GM18511 (cell line): ENCODE data around the gene KIF3A.
A peak's percentile ranks its signal among the peaks of the same experiment; 100 is the strongest.

Experiments
- ATAC-seq: cut with Tn5 transposase; IDR thresholded peaks from one replicate; pipeline ENCODE4 v1.9.1; 2021; ENCODE audit warnings: mild to moderate bottlenecking, moderate library complexity; ENCODE audit not compliant: unreplicated experiment

Gene KIF3A

DNA sequence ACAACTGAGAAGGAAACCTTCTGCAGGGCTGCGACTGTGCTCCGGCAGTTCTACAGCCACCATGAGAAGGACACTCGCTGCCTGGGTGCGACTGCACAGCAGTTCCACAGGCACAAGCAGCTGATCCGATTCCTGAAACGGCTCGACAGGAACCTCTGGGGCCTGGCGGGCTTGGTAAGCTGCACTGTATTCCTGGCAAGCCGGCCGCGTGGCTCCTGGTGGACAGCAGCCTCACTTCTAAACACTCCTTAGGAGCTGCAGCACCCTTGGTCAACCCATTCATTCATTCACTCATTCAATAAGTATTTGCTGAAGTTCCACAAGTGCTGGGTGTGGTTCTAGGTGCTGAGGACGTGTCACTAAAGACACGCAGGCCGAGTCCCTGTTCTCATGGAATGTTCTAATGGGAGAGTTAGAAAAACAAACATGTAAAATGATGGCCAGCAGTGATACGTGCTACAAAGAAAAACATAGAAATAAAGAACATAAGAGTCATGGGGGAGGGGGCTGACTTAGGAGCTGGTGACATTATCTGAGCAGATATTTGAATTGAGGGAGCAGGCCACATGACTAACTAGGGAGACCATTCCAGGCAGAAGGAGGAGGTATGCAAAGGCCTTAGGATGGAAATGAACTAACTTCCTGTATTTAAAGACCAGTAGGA lies 57.5 kb downstream of the KIF3A start:
- no peak for ATAC-seq

GRCh38 chr5:132679166-132679565 lies 58.2 kb downstream of the KIF3A start:
- ATAC-seq, result no peak

- ATAC-seq, result no peak
These were observed 58.6 kb downstream of the KIF3A start for GRCh38 chr5:132678735-132679134.

DNA sequence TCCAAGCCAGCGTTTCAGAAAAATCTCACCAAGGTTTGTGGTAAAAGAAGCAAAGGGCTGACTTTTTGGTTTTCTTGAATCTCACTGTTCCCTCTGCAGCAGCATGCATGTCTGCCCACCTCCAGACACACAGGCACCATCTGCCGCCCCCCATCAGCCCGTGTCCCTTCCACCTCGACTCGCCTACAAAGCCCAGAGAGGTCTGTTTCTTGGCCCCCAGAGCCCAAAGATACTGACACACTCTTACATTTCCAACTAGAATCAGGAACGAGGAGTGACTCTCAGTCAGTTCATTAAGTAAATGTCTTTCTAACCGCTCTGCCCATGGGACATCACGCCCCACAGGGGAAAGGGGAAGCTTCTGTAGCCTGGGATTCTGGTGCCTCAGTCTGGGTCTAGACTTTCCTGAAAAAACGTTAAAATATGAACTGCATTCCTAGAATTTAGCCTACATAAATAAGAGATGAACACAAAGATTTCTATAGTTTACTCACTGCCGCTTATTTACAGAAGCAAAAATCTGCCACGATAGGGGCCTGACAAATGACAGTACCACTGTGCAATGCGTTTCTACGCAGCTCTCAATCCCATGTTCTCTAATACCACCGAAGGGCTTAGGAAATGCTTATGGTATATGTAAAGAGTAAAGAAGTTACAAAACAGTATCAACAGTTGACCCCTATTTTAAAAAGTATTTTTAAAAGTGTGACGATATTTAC lies 59.5 kb downstream of the KIF3A start:
- no peak for ATAC-seq

GRCh38 chr5:132677191-132677590 lies 60.2 kb downstream of the KIF3A start:
- ATAC-seq, result no peak

DNA sequence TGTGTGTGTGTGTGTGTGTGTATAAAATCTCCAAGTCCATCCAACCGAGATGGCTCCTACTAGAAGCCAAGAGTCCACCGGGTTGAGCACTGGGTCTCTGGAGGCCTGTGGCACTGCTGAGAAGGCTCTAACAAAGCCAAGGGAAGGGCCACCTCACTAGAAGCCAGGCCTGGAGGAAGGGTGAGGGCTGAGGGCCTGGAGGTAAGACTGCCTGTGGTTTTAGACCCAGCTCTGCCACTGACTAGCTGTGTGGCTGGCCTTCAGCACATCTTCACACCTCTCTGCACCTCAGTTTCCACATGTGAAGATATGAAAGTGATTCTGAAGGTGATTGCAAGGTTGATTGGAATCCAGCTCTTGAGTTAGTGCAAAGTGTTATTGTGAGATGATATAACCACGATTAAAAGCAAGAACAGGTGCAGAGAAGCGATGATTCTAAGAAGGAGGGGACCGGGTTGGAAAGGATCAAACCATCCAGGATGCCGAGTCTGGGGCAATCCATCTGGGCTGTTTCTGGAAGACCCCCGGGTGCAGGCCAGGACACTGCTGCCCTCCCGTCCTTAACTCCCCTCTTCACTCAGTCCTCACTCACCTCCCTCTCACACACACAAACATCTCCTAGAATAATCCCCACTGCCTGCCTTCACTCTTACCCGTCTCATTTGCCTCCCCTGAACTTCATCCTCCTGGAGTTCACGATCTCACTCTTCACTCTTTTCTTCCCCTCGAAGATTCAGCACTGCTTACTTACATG lies 61.2 kb downstream of the KIF3A start:
- ATAC-seq, result no peak

DNA sequence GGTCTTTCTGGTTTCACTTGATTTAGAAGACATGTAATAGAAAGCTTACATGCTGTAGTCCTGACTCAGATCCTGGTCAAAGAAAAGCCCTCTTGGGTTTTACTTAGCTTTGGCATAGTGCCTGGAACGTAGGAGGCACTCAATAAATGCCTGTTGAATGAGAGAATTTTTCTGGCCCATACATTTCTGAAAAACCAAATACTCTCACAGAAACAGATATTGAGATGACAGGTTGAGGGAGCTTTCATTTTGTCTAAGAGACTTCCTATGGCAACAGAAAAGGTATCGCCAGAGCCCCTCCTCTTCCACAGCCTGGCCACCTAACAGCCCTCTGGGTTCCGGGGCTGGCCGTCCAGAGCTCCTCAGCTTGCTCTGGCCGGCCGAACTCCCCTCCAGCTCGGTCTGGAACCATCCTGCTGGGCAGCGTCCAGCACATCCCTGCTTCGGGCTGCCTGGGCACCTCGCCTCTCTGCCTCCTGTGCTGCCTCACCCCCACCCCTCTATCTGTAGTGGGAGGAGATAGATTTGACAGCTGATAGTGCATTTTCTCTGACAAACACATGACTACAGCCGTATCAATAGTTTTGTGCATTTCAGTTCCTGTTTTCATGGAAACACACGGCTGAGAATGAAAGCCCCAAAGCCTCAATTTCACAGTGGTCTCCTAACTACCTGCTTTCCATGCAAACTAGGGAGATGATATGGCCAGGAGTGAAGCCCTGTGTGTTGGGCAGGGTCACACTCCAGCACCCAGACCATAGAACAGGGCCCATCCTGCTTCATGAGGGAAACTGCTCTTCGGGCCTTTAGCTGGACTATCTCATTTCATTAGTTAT lies 62.5 kb downstream of the KIF3A start:
- peak; percentile 84 for ATAC-seq

DNA sequence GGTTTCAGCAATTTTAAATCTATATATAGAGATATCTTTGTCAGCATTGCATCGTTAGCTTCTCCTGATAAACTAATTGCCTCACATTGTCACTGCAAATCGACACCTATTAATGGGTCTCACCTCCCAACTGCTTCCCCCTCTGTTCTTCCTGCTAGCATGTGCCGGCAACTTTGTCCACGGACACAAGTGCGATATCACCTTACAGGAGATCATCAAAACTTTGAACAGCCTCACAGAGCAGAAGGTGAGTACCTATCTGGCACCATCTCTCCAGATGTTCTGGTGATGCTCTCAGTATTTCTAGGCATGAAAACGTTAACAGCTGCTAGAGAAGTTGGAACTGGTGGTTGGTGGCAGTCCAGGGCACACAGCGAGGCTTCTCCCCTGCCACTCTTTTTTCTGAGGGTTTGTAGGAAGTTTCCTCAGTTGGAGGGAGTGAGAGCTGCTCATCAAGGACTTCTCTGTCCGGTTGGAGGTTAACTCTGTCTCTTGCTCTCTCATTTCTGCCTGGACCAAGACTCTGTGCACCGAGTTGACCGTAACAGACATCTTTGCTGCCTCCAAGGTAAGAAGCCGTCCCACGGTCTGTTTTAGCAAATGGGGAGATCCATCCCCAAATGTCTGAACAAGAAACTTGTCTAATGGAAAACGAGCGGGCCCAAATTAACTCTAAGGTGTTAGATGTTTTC lies 63.3 kb downstream of the KIF3A start, which contains the start of gene IL4:
TSS of gene IL4 (plus strand) at position 51 of the 692 bp plus-strand sequence. CDS start at position 113, 62 bp downstream.
- ATAC-seq, result no peak

DNA sequence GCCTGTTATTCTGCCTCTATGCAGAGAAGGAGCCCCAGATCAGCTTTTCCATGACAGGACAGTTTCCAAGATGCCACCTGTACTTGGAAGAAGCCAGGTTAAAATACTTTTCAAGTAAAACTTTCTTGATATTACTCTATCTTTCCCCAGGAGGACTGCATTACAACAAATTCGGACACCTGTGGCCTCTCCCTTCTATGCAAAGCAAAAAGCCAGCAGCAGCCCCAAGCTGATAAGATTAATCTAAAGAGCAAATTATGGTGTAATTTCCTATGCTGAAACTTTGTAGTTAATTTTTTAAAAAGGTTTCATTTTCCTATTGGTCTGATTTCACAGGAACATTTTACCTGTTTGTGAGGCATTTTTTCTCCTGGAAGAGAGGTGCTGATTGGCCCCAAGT lies 63.9 kb downstream of the KIF3A start:
- no peak for ATAC-seq

GRCh38 chr5:132671000-132671399 lies 66.3 kb downstream of the KIF3A start:
- no peak for ATAC-seq

DNA sequence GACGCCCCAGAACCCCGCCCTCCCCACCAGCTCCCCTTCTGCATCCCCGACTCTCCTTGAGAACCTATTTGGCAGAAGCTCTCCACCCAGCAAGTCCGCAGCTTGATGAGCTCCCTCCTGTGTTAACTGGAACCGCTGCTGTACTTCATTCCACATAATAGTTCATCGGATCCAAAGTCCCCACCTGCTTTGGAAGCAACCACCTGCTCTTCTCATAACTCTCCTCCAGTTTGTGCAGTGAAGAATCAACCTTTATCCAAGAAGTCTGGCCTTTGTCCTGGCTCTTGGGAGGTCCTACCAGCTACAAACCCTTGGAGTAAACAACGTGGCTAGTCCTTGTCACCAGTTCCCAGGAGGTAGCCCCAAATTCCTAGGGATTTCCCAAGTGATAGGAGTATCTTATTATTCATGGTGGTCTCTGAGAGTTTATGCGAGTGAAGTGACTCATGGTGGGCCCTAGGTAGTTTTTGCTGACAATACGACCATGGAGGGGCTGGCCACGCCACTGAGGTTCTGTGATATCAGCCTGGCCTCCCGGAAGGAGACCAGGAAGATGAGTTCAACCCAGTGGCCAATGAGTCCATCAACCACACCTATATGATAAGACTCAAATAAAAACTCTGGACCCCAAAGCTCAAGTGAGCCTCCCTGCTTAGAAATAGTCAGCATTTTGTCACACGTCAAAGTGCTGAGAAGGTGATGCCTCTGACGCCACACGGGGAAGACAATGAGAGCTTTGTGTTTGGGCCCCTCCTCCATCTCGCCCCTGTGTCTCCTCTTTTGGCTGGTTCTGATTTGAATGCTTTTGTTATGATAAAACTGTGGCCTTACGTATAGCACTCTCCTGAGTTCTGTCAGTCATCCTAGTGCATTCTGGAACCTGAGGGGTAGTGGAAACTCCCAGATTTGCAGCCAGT lies 67.1 kb downstream of the KIF3A start:
- ATAC-seq, result no peak

DNA sequence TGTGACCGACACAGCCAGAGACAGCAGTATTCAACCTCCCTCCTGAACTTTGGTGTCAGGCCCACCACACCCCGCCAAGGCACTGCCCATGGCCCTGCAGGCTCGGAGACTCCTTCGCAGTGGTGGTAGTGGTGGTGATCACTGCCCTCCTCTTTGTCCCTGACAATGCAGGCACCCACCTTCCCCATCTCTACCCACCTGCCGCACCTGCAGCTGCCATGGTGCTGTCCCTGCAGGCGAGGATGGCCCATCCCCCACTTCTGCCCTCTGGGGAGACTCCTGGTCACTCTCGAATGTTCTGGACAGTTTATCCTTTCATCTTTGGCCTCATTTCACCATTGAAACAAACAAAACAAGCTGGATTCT lies 67.9 kb downstream of the KIF3A start:
- ATAC-seq, result no peak

DNA sequence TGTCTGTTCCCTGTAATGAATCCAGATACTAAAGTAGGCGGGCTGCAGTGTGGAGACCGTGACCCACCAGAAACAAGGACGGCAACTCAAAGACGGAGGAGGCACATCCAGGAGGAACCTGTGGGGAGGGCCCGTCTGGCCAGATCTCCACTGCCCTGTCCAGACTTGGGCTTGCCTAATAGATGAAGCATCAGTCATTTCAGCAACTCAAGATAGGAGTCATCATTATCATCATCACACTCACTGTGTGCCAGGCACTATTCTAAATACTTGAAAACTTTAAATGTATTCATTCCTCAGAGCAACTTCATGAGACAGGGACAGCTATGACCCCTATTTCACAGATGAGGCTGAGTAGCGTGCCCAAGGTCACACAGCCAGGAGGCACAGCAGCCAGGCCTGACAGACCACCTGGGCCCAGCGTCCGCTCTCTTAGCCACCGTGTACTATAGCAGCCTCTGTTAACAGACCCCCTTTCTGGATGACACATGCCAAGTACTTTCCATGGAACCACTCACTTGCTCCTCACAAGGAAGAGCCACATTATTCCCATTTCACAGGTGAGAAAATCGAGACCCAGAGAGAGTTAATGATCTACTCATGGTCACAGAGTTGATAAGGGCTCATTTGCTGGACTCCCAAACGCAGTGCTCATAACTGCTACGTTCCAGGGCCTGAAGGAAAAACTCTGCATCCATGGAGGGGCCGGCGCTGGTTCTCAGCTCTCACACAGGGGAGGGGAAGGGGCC lies 68.5 kb downstream of the KIF3A start:
- no peak for ATAC-seq

GRCh38 chr5:132667761-132668705 lies 69.3 kb downstream of the KIF3A start:
- no peak for ATAC-seq

- ATAC-seq, result no peak
These were observed 70.0 kb downstream of the KIF3A start for GRCh38 chr5:132667309-132667708.

DNA sequence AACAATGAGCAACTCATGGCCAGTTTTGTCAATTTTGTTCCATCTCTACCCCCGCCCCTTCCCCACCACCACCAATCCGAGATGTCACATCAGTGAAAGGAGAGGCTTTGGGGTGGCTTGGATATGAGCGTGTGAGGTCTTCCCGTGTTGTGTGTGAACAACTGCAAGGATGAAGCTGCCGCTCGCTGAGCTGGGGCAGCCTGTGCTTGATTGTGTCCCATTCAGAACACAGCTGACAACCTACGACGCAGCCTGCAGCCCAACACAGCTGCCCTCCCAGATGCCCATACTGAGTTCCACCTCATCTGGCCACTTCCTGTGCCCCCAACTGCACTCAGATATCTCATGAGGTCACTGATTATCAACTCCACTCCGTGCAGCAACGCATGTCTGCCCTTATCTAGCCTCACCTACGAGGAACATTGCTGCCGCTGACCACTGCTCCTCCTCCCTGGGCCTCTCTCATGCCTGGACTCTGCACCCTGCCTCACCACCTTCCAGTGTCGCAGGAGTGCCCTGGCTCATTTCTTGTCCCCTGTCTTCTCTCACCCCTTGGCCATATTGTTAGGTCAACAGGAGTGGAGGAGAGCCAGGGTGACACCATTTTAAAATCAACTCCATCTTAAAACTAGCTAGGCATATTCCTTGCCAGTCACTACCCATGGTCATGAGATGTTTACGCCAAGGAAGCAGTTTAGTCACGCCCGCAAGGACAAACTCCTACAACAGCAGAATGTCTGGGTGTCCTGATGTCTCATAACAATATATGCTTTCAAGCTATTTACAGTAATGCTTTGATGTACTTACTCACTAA lies 70.8 kb downstream of the KIF3A start:
- ATAC-seq, result no peak
